Esophagus (tissue), 2 donors: ENCODE results near the gene NEUROD4. TPM values are rescaled to one million over a fixed set of nuclear protein-coding genes. Genes with fewer than 3 reads are reported as not detected.

ENCODE experiments used
- H3K27ac ChIP-seq, 2 donors: one replicate each; pipeline ENCODE4 v1.5.1; 2013; ENCODE audit warnings: low read depth in 2 of 2, mild to moderate bottlenecking in 2 of 2, inconsistent platforms in 1 of 2, low read length in 1 of 2, moderate library complexity in 1 of 2
- H3K27me3 ChIP-seq, 2 donors: one replicate each; pipeline ENCODE4 v1.6.1; 2013; ENCODE audit warnings: low read length in 2 of 2, control low read depth in 1 of 2, mild to moderate bottlenecking in 1 of 2; ENCODE audit not compliant: insufficient read depth in 2 of 2, control insufficient read depth in 1 of 2
- H3K36me3 ChIP-seq, 2 donors: one replicate each; pipeline ENCODE4 v1.6.1; 2013; ENCODE audit warnings: low read length in 1 of 2; ENCODE audit not compliant: control insufficient read depth in 2 of 2, insufficient read depth in 2 of 2
- H3K4me1 ChIP-seq, 2 donors: one replicate each; pipeline ENCODE4 v1.6.1; 2013; ENCODE audit warnings: low read length in 1 of 2; ENCODE audit not compliant: control insufficient read depth in 2 of 2, insufficient read depth in 2 of 2
- H3K4me3 ChIP-seq, 2 donors: one replicate each; pipeline ENCODE4 v1.5.1; 2013; ENCODE audit warnings: low read length in 2 of 2, mild to moderate bottlenecking in 2 of 2, low read depth in 1 of 2, moderate library complexity in 1 of 2
- H3K9me3 ChIP-seq, 2 donors: one replicate each; pipeline ENCODE4 v1.6.1; 2013; ENCODE audit warnings: mild to moderate bottlenecking in 2 of 2, low read depth in 1 of 2, low read length in 1 of 2, moderate library complexity in 1 of 2; ENCODE audit not compliant: control insufficient read depth in 2 of 2, insufficient read depth in 1 of 2
- WGBS, 2 donors: extraction: QIAGEN DNeasy Blood & Tissue Kit; methylation state at CpG; one replicate each; pipeline ENCODE4 v1.1.7; 2013; 5-methylcytosine and 5-hydroxymethylcytosine counted together
- polyA plus RNA-seq, 2 donors: library from polyadenylated mRNA; stranded (reverse); fragments of 200-250 nt; gene quantifications; one replicate each; pipeline ENCODE4 v1.2.3, GENCODE V29; 2013
- donor health status: healthy with polysubstance abuse.
- donor health status: Bipolar disorder and iron deficiency.

Gene NEUROD4
- polyA plus RNA-seq, 2 donors: not detected

DNA sequence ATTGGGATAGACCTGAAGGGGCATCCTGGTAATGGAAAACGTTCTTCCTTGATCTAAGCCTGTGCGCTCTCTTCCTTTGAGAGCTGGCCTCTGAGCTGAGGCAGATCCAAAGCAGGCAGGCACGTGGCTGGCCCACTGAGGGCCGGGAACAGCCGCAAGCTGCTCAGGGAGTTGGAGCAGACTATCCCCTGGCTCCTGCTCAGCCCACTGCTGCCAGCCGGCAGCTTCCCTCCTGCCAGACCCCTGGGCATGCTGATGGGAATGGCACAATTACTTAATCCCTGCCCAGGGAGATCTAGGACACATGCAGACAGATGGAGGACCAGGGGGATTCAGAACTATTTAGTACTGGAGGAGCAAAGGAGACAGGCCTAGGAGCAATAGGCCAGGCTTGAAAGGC is 14.4 kb downstream of the NEUROD4 start:
- 59 to 77% methylated on average over 6 of the region's 6 CpGs for WGBS, 2 donors

DNA sequence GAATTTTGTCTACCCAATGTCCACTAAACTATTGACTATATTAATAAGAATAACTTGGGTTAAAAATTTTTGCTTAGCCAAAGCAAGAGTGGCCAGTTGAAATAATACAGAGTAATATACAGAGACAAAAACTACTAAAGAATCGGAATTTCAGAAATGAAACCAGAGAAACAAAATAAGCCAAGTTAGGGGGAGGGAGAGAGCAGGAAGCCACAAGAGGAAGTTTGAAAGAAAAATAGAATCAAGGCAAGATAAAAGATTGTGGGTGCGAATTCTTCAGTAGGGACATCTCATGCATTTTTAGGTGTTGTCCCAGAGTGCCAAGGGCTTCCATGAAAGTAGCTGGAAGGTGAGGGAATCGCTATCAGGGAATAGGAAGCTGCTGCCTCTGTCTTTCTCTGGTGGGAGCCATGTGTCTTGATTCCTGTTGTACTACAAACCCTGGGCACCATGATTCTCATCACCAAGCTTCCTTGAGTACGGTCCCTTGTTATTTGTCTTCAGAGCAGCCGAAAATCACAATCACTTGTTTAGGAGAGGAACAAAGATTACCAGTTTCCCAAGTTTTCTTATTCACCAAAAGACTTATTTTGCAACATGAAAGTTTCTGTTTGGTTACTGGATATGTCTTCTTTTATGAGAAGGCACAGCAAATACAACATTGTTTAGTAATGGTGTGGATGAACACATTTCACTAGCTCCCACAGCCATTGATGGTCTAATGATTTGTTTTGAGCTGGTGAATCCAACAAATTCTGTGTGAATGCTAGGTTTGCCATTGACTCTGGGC is 16.7 kb downstream of the NEUROD4 start:
- WGBS, 2 donors: 79 to 84% methylated on average over 5 of the region's 5 CpGs
- H3K27ac ChIP-seq: no peak overlapping the region
- peaks cover 0 to 3% of the 10 kb centered on the region in 2 donors for H3K27me3 ChIP-seq

More for the DNA sequence above, 14.4 kb downstream of the NEUROD4 start:
- H3K9me3 ChIP-seq: no peaks in the 10 kb centered on the region
- no peak overlapping the region for H3K4me3 ChIP-seq
- H3K27ac ChIP-seq: no peak overlapping the region
- H3K36me3 ChIP-seq: no peaks in the 10 kb centered on the region
- peaks cover 0 to 3% of the 10 kb centered on the region in 2 donors for H3K27me3 ChIP-seq
- H3K4me1 ChIP-seq: no peaks in the 10 kb centered on the region

DNA sequence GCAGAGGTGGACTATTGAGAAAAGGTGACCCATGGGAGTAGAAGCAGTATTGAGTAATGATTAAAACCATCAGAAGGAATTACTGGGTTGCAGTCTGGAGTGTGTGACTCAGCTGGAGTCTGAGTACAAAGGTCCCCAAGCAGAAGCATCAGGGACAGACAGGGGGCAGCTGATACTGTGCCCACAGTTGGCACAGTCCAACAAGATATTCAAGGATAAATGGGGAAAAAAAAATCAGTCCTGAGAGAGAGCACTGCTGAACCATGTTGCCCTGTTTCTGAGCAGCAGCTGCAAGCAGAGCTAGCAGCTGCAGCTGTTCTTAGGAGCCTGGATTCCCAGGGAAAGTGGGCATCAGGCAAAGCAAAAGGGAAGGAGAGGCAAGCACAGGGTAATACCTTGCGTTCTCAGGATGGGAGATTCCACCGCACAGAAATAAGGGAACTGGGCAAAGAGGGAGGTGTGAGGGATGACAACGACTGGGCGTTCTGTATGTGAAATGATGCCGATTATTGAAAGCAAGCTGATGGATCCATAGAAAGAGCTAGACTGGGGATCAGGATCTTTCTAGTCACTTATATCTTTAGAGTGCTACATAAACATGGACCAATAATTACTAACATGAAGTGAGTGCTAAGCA is 17.7 kb downstream of the NEUROD4 start:
- Histone ChIP-seq H3K27me3 (peaks cover 0 to 3% of the 10 kb centered on the region in 2 donors), H3K27ac (no peak overlapping the region), H3K4me3 (no peak overlapping the region), H3K4me1 (no peaks in the 10 kb centered on the region), H3K36me3 (no peaks in the 10 kb centered on the region), H3K9me3 (no peaks in the 10 kb centered on the region)
- 77 to 90% methylated on average over 5 of the region's 5 CpGs for WGBS, 2 donors

More for the DNA sequence above, 16.7 kb downstream of the NEUROD4 start:
- Histone ChIP-seq H3K36me3 (no peaks in the 10 kb centered on the region), H3K9me3 (no peaks in the 10 kb centered on the region), H3K4me1 (no peaks in the 10 kb centered on the region), H3K4me3 (no peak overlapping the region)

DNA sequence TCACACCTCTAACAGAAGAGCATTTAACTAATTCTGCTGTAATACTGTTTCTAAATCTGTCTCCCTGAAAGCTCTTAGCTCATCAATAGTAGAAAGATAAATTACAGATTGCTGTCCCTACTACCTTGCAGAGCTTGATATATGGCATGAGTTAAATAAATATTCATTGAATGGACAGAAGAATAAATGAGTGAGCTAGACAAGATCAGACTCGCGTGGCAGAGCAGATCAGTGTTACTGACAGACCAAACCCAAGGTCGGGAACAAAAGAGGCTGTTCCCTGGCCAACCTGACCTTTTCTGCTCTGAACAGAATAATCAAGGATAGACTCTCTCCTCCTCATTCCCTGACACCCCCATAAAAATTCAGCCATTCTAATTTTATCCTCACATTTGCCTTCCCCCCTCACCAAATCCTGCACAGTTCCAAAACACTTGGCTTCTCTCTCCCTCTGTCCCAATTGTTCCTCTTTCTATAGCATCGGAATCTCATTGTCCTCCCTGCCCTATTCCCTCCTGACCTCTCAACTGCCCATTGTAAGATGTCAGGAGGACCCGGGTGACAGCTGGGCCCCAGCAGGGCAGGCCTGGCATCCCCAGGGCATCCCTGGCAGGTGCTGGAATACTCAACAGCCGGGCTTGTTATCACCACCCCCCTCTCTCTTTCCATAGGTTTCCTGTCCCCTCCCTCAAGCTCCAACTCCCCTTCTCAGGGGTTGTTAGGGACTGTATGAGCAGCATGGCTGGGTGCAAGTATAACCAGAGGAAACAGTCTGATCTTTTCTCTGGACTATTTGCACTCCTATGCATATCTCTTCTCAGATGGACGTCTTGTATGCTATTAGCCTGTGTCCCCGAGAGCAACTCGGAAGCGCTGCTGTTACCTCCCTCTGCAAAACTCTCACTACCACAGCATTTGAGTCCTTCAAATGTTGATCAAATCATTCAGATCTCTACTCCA is 19.9 kb downstream of the NEUROD4 start:
- no peaks in the 10 kb centered on the region for H3K27me3 ChIP-seq
- H3K9me3 ChIP-seq: no peaks in the 10 kb centered on the region
- no peak overlapping the region for H3K27ac ChIP-seq
- H3K4me1 ChIP-seq: no peaks in the 10 kb centered on the region
- H3K4me3 ChIP-seq: no peak overlapping the region
- H3K36me3 ChIP-seq: no peaks in the 10 kb centered on the region
- 53 to 56% methylated on average over 10 of the region's 10 CpGs for WGBS, 2 donors

DNA sequence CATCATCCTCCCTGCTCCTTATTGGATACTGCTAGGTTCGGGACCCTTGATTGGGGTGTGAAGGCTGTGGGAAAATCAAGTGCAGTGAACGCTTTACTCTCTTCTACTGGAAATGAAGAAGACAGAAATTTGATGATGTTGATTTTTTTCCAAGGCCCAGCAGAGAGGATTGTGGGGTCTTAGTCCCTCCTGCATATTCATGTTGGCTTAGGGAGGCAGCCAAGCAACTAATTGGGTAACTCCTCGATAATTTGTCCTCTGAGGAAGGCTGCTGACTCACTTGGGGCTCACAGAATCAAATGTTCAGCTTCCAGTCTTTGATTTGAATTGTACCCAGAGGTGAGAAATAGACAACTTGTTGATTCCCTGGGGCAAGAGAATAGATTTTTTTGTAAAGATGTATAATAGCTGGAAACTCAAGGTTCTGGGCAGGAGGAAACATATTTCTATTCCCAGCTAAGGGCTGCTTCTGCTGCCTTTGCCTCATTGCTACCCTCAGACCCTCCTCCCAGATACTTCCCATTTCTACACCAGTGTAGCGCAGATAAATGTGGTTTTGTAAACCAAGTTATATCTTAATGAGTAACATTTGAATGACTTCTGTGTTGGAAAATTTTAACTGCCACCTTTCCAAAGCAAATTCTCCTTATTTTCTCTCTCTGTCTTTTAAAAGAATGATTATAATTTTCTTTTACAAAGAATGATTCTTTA is 21.7 kb downstream of the NEUROD4 start:
- Histone ChIP-seq H3K36me3 (no peaks in the 10 kb centered on the region), H3K9me3 (no peaks in the 10 kb centered on the region), H3K4me3 (no peak overlapping the region), H3K4me1 (no peaks in the 10 kb centered on the region), H3K27me3 (peaks cover 0 to 2% of the 10 kb centered on the region in 2 donors), H3K27ac (no peak overlapping the region)
- WGBS, 2 donors: 72 to 73% methylated on average over 4 of the region's 4 CpGs

DNA sequence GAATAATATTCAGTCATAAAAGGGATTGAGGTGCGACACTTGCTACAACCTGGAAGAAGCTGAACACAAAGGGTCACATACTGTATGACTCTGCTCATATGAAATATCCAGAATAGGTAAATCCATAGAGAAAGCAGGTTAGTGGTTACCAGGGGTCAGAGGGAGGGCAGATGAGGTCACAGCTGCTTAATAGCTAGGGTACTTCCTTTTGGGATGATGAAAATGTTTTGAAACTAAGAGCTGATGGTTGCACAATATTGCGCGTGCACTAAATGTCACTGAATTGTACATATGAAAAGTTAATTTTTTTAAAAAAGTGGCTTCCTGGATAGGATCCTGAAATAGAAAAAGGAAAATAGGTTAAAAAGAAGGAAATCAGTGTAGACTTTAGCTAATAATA is 23.8 kb downstream of the NEUROD4 start:
- Histone ChIP-seq H3K36me3 (no peaks in the 10 kb centered on the region), H3K27ac (no peak overlapping the region), H3K4me3 (no peak overlapping the region), H3K9me3 (no peaks in the 10 kb centered on the region), H3K27me3 (peaks cover 0 to 2% of the 10 kb centered on the region in 2 donors), H3K4me1 (no peaks in the 10 kb centered on the region)
- 88 to 89% methylated on average over 3 of the region's 3 CpGs for WGBS, 2 donors

DNA sequence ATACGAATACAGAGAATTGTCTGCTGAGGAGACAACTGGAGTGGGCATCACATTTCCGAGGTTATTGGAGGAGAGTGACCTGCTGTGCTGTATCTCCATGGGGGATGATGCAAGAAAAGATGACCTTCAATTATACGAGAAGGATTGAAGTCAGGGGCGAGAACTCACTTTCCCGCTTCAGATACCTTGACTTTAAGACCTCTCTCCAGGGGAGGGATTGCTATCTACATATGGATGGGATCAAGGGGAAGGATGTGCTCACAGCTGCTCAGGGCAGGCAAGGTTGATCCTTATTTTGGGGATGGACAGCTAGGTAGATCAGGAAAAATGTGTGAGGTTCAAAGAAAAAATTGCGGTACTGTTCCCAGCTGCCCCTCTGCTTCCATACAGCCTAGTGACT is 24.4 kb downstream of the NEUROD4 start:
- Histone ChIP-seq H3K9me3 (no peaks in the 10 kb centered on the region), H3K36me3 (no peaks in the 10 kb centered on the region), H3K4me1 (no peaks in the 10 kb centered on the region), H3K27me3 (peaks cover 0 to 2% of the 10 kb centered on the region in 2 donors), H3K4me3 (no peak overlapping the region), H3K27ac (no peak overlapping the region)
- WGBS, 2 donors: 65 to 73% methylated on average over 6 of the region's 6 CpGs

DNA sequence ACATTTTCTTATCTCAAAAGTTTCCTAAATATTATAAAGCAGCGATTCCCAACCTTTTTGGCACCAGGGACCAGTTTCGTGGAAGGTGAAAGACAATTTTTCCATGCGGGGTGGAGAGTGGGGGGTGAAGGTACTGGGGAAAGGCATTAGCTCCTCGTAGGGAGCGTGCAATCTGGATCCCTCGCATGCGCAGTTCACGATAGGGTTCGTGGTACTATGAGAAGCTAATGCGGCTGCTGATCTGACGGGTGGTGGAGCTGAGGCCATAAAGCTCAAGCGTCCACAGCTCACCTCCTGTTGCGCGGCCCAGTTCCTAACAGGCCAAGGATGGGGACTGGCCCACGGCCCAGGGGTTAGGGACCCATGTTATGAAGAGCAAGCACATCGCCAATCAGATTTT is 29.9 kb downstream of the NEUROD4 start:
- WGBS, 2 donors: 89 to 90% methylated on average over 16 of the region's 16 CpGs
- Histone ChIP-seq H3K9me3 (no peaks in the 10 kb centered on the region), H3K4me3 (no peak overlapping the region), H3K36me3 (no peaks in the 10 kb centered on the region), H3K27ac (no peak overlapping the region), H3K27me3 (peaks cover 0 to 2% of the 10 kb centered on the region in 2 donors), H3K4me1 (no peaks in the 10 kb centered on the region)
